GM13977 (cell line): Measurements from ENCODE around the gene LRRC32.

ENCODE experiments used
- DNase-seq: peaks from one replicate; pipeline ENCODE4 v3.0.0; 2012; ENCODE audit warnings: low spot score
- in situ Hi-C: fragments of 300-500 bp; cut with MboI; formaldehyde crosslinking; loops from one replicate; pipeline ENCODE4 v1.12.0; 2022; ENCODE audit warnings: low sequenced_read_pairs, low pct_unique_long_range_greater_than_20kb, mixed read lengths, inconsistent platforms; ENCODE audit not compliant: unreplicated experiment
- TF ChIP-seq, protein P1 (sequence below): IDR thresholded peaks from 2 replicates; pipeline ENCODE4 v1.5.1; 2012; ENCODE audit warnings: mild to moderate bottlenecking, control low read depth; ENCODE audit not compliant: insufficient read depth; ENCODE audit errors: extremely low read depth, missing control alignments

LRRC32 gene

DNA sequence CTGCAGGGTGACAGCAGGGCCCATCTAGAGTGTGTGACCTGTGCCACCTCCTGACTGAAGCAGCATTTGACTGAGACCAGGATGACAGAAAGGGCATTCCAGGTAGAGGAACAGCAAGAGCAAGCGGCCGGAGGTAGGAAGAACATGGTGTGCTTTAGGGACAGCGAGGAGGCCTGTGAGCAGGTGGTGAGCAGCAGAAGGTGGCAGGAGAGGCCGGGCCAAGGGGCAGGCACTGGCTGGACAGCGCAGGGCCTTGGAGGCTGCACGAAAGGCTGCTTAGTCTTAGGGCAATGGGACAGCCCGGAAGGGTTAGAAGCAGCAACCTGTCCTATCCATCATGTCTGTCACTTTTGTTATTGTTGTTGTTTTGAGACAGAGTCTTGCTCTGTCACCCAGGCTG lies 17.6 kb upstream of the LRRC32 start:
- TF ChIP-seq, protein P1, sequence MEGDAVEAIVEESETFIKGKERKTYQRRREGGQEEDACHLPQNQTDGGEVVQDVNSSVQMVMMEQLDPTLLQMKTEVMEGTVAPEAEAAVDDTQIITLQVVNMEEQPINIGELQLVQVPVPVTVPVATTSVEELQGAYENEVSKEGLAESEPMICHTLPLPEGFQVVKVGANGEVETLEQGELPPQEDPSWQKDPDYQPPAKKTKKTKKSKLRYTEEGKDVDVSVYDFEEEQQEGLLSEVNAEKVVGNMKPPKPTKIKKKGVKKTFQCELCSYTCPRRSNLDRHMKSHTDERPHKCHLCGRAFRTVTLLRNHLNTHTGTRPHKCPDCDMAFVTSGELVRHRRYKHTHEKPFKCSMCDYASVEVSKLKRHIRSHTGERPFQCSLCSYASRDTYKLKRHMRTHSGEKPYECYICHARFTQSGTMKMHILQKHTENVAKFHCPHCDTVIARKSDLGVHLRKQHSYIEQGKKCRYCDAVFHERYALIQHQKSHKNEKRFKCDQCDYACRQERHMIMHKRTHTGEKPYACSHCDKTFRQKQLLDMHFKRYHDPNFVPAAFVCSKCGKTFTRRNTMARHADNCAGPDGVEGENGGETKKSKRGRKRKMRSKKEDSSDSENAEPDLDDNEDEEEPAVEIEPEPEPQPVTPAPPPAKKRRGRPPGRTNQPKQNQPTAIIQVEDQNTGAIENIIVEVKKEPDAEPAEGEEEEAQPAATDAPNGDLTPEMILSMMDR: no peak
- DNase-seq: no peak
- in situ Hi-C loops: loop anchor here (10.0 kb wide), 1 partner anchor 113 kb away; no protein-coding TSS in a partner anchor

- in situ Hi-C loops: loop anchor here (10.0 kb wide), 1 partner anchor 112 kb away; no protein-coding TSS in a partner anchor
- TF ChIP-seq, protein P1: no peak
- DNase-seq: no peak
Measured at GRCh38 chr11:76686261-76687079, 15.9 kb upstream of the LRRC32 start.

DNA sequence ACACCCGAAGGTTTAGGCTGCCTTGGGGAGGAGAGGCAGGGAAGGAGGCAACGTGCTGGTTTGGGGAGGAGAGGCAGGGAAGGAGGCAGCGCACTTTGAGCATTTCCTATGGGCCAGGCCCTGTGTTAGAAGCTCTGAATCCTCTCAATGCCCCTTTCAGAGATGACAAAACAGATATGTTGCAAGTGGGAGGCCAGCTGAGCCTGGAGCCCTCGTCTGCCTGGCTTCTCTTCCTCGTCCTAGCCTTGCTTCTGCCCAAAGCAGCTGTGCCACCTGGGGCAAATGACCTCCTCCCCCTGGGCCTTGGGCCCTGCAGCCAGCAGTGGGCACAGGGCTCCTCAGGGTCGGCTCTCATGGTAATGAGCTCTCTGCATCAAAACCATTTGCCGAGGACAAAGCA lies 15.3 kb upstream of the LRRC32 start:
- TF ChIP-seq, protein P1: no peak
- no peak for DNase-seq
- in situ Hi-C loops: loop anchor here (10.0 kb wide), 1 partner anchor 111 kb away; no protein-coding TSS in a partner anchor

GRCh38 chr11:76685237-76685636 lies 14.7 kb upstream of the LRRC32 start:
- TF ChIP-seq, protein P1: no peak
- in situ Hi-C loops: loop anchor here (10.0 kb wide), 1 partner anchor 110 kb away; no protein-coding TSS in a partner anchor
- DNase-seq: no peak

GRCh38 chr11:76684516-76684915 lies 14.0 kb upstream of the LRRC32 start:
- in situ Hi-C loops: loop anchor here (10.0 kb wide), 1 partner anchor 110 kb away; no protein-coding TSS in a partner anchor
- DNase-seq: no peak
- TF ChIP-seq, protein P1: no peak

DNA sequence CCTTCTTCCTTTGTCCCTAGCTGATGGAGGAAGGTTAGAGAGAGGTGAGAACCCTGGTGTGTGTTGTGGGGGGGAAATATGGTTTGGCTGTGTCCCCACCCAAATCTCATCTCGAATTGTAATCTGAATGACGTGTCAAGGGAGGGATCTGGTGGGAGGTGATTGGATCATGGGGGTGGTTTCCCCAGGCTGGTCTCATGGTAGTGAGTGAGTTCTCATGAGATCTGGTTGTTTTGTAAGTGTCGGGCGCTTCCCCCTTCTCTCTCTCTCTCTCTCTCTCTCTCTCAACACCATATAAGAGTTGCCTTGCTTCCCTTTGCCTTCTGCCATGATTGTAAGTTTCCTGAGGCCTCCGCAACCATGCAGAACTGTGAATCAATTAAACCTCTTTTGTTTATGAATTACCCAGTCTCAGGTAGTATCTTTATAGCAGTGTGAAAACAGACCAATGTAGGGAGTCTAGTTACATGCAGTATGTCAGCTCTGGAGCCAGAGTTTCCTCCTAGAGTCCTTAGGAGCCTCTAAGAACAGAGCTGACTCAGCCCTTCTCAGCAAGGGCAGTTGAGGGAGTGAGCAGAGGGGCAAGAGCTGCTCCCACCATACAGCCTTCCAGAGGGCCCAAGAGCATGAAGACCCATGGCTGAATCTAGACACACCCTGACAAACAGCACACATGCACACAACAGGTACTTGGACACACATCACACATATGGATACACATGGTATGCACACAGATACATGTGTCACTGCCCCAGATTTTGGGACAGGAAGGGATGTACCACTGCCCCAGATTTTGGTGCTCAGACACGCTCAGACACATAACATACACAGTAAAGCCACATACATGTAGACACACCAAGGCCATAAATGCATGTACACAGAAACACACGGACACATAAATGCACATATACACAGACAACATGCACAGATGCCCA lies 12.9 kb upstream of the LRRC32 start:
- DNase-seq: no peak
- TF ChIP-seq, protein P1: no peak
- in situ Hi-C loops: loop anchor here (10.0 kb wide), 1 partner anchor 109 kb away; no protein-coding TSS in a partner anchor
